Panc1 (cell line): ENCODE measurements around the gene DNAH12.

Experiments used
- POLR2AphosphoS5 ChIP-seq: IDR thresholded peaks from 2 replicates; pipeline ENCODE4 v1.6.1; 2012; ENCODE audit warnings: mild to moderate bottlenecking, low read depth, low read length, moderate library complexity
- TCF7L2 ChIP-seq: IDR thresholded peaks from 2 replicates; pipeline ENCODE4 v1.6.1; 2011; ENCODE audit warnings: mild to moderate bottlenecking, low read depth, low read length, inconsistent platforms
- TF ChIP-seq, protein P1 (sequence below): fragments of 450-650 bp; IDR thresholded peaks from 2 replicates; pipeline ENCODE4 v1.5.1; 2017; ENCODE audit warnings: mild to moderate bottlenecking
- TF ChIP-seq, protein P2 (sequence below), 2 experiments: IDR thresholded peaks; 2 replicates each; pipeline ENCODE4 v1.6.1; 2011 to 2012; ENCODE audit warnings: low read depth in 2 of 2, control low read depth in 1 of 2, low read length in 1 of 2, mild to moderate bottlenecking in 1 of 2, moderate library complexity in 1 of 2; ENCODE audit not compliant: insufficient read depth in 1 of 2

DNA sequence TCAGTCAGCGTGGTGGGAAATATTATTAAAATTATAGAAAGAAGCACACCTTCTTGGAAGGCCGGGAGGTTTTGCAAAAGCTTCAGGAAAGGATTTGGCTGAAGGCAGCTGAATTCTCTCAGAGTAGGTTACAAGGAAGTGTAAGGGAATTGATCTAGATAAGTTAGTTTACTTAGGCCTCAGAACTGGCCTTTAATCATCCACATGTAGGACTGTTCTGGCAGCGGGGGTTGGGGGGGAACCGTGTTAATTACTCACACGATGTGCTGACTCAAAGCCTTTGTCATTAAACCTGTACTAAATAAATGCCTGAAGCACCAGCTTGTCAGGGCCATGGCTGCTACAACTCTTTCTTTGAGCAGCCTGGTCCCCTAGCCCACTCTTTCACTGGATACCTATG is 264.5 kb downstream of the DNAH12 start:
- TF ChIP-seq, protein P1, sequence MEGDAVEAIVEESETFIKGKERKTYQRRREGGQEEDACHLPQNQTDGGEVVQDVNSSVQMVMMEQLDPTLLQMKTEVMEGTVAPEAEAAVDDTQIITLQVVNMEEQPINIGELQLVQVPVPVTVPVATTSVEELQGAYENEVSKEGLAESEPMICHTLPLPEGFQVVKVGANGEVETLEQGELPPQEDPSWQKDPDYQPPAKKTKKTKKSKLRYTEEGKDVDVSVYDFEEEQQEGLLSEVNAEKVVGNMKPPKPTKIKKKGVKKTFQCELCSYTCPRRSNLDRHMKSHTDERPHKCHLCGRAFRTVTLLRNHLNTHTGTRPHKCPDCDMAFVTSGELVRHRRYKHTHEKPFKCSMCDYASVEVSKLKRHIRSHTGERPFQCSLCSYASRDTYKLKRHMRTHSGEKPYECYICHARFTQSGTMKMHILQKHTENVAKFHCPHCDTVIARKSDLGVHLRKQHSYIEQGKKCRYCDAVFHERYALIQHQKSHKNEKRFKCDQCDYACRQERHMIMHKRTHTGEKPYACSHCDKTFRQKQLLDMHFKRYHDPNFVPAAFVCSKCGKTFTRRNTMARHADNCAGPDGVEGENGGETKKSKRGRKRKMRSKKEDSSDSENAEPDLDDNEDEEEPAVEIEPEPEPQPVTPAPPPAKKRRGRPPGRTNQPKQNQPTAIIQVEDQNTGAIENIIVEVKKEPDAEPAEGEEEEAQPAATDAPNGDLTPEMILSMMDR = no peak
- no peak for TF ChIP-seq POLR2AphosphoS5
- TF ChIP-seq, protein P2, sequence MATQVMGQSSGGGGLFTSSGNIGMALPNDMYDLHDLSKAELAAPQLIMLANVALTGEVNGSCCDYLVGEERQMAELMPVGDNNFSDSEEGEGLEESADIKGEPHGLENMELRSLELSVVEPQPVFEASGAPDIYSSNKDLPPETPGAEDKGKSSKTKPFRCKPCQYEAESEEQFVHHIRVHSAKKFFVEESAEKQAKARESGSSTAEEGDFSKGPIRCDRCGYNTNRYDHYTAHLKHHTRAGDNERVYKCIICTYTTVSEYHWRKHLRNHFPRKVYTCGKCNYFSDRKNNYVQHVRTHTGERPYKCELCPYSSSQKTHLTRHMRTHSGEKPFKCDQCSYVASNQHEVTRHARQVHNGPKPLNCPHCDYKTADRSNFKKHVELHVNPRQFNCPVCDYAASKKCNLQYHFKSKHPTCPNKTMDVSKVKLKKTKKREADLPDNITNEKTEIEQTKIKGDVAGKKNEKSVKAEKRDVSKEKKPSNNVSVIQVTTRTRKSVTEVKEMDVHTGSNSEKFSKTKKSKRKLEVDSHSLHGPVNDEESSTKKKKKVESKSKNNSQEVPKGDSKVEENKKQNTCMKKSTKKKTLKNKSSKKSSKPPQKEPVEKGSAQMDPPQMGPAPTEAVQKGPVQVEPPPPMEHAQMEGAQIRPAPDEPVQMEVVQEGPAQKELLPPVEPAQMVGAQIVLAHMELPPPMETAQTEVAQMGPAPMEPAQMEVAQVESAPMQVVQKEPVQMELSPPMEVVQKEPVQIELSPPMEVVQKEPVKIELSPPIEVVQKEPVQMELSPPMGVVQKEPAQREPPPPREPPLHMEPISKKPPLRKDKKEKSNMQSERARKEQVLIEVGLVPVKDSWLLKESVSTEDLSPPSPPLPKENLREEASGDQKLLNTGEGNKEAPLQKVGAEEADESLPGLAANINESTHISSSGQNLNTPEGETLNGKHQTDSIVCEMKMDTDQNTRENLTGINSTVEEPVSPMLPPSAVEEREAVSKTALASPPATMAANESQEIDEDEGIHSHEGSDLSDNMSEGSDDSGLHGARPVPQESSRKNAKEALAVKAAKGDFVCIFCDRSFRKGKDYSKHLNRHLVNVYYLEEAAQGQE (IDR thresholded peaks at IDR 0.05; ENCODE audit: insufficient read depth in 1 of 2, low read depth in 2 of 2, low read length in 1 of 2) = no peak
- TF ChIP-seq TCF7L2 = no peak
